ENCODE data around the gene CRAMP1. TPM values are rescaled to one million over a fixed set of nuclear protein-coding genes. Genes with fewer than 3 reads are reported as not detected.

The CRAMP1 gene
- total RNA-seq, 1 donor from 2014 or later: 10.0 TPM

DNA sequence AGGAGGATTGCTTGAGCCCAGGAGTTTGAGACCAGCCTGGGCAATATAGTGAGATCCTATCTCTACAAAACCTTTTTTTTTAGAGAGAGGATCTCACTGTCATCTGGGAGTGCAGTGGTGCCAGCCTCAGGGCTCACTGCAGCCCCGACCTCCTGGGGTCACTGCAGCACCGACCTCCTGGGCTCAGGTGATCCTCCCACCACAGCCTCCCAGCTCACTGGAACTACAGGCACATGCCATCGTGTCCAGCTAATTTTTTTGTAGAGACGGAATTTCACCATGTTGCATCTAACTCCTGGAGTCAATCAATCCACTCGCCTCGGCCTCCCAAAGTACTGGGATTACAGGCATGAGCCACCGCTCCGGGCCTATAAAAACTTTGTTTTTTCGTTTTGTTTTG lies 109.2 kb downstream of the CRAMP1 start:
- DNase-seq: no peak
- intact Hi-C loops (cut with DNase I): no loop called here
- ATAC-seq (ENCODE audit: poor library complexity): no peak

DNA sequence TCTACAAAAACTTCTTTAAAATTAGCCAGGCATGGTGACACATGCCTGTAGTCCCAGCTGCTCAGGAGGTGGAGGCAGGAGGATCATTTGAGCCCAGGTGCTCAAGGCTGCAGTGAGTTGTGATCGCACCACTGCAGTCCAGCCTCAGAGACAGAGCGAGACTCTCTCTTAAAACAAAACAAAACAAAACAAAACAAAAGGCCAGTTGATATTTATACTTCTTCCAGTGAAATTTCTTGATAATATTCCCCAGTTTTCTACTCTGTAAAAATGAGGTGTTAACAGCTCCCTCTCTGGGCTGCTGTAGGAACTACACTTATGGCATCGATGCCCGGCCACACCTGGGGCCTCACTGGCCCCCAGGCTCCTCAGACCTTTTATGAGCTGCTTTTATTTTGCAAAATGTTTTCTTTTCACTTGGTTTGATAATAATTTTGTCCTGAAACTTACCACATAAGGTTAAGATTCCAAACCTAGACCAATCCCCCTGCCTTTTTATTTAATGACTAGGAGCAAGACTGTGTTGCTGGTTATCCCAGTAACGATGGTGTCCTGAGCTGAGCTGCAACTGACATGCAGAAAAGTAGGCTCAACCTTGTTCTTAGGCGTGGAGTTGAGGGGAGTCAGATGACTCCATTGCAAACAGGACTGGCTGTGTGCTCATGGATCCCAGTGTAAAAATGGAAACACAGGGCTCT lies 111.4 kb downstream of the CRAMP1 start:
- ATAC-seq (ENCODE audit: poor library complexity) (peak; percentile 39), DNase-seq (no peak)
- intact Hi-C loops (cut with DNase I): no loop called here

DNA sequence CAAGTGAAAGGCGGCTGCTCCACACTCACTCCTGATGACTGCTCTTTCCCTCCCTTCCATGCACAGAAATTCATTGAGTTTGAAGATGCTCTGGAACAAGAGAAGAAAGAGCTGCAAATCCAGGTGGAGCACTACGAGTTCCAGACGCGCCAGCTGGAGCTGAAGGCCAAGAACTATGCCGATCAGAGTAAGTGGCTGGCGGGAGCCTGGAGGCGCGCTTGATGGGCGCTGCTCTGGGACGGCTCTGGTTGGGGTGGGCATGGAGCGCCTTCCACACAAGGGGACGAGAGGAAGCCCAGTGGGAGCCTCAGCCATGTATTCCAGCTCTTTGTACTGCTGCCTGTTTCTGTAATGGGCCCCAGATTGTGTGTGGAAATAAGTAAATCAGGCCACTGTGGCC lies 112.3 kb downstream of the CRAMP1 start:
- no peak for DNase-seq
- no peak for ATAC-seq (ENCODE audit: poor library complexity)
- intact Hi-C loops (cut with DNase I): no loop called here

DNA sequence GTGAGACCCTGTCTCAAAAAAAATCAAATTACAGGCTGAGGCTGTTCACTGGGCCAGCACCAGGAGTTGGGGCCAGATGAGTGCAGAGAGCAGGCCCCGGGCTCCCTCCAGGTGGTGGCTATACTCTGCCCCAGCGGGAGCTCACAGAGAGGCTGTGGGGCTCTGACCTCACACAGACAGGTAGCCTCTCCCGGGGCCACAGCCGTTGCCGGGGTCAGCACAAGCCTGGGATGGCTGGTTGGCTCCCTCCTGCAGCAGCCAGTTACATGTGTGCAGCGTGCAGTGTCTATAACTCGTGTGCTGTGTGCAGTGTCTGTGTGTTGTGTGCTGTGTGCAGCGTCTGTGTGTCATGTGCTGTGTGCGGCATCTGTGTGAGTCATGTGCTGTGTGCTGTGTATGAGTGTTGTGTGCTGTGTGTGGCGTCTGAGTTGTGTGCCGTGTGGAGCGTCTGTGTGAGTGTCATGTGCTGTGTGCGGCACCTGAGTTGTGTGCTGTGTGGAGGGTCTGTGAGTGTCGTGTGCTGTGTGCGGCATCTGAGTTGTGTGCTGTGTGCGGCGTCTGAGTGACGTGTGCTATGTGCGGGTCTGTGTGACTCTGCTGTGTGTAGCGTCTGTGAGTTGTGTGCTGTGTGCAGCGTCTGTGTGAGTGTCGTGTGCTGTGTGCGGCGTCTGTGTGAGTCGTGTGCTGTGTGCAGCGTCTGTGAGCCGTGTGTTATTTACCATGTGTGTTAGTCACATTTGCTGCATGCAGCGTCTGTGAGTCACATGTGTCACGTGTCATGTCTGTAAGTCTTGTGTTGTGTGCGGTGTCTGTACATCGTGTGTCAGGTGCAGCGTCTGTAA lies 114.7 kb downstream of the CRAMP1 start:
- intact Hi-C loops (cut with DNase I): no loop called here
- DNase-seq (no peak), ATAC-seq (ENCODE audit: poor library complexity) (no peak)

Other genes with a start within 250 kb of the CRAMP1 start
- gene UNKL, start 197.7 kb upstream of the CRAMP1 start, total RNA-seq: 13.6 TPM
- 14.7 TPM for gene UQCC4, start 191.6 kb upstream of the CRAMP1 start, total RNA-seq
- 0.32 TPM for gene PERCC1, start 181.3 kb upstream of the CRAMP1 start, total RNA-seq
- gene CCDC154, start 167.8 kb upstream of the CRAMP1 start, total RNA-seq: 0.81 TPM
- 45.0 TPM for gene CLCN7, start 137.3 kb upstream of the CRAMP1 start, total RNA-seq
- 0.16 TPM for gene PTX4, start 123.4 kb upstream of the CRAMP1 start, total RNA-seq
- 18.8 TPM for gene TELO2, start 119.0 kb upstream of the CRAMP1 start, total RNA-seq
- 28.9 TPM for gene TMEM204, start 78.7 kb upstream of the CRAMP1 start, total RNA-seq
- 8.4 TPM for gene IFT140, start 288 bp upstream of the CRAMP1 start, total RNA-seq
- 30.6 TPM for gene JPT2, start 65.9 kb downstream of the CRAMP1 start, total RNA-seq
- 61.4 TPM for gene MAPK8IP3, start 93.8 kb downstream of the CRAMP1 start, total RNA-seq
- gene NME3, start 159.2 kb downstream of the CRAMP1 start, total RNA-seq: 33.6 TPM
- 7.1 TPM for gene EME2, start 160.4 kb downstream of the CRAMP1 start, total RNA-seq
- 91.8 TPM for gene MRPS34, start 160.8 kb downstream of the CRAMP1 start, total RNA-seq
- gene SPSB3, start 170.2 kb downstream of the CRAMP1 start, total RNA-seq: 37.5 TPM
- gene NUBP2, start 170.6 kb downstream of the CRAMP1 start, total RNA-seq: 34.8 TPM
- gene IGFALS, start 181.3 kb downstream of the CRAMP1 start, total RNA-seq: 0.11 TPM
- gene HAGH, start 214.5 kb downstream of the CRAMP1 start, total RNA-seq: 163 TPM
- gene FAHD1, start 214.8 kb downstream of the CRAMP1 start, total RNA-seq: 31.0 TPM

All from Right ventricle myocardium superior (tissue), 1 donor.